ENCODE data around the gene HS3ST4.
"Not testable (repeated sequence)": the region's sequence is repeated elsewhere in the genome, so short reads cannot be mapped to it uniquely, and the experiment has no call there.

Gene HS3ST4

GRCh38 chr16:26012376-26012775 lies 320.6 kb downstream of the HS3ST4 start:
- DNase-seq (ENCODE audit: low read depth) = no peak

- no peak for DNase-seq (ENCODE audit: low read depth)
These were observed 324.0 kb downstream of the HS3ST4 start for GRCh38 chr16:26015776-26016175.

DNA sequence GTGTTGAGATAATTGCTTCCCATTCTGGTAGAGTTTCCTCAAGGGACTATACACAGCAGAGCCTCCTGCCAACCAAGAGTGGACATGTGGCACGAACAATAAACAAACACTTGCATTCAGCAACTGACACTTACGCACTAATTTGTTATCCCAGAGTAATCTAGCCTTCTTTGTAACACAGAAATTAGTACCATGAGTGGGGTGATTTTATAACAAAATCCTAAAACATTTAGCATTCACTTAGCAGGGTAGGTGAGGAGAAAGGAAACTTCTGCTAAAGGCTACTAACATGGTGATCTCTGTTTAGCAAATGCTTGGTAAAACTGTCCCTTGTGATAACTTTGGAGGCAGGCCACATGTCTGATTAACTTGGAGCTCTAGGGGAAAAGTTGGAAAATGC lies 325.2 kb downstream of the HS3ST4 start:
- DNase-seq (ENCODE audit: low read depth) = no peak

DNA sequence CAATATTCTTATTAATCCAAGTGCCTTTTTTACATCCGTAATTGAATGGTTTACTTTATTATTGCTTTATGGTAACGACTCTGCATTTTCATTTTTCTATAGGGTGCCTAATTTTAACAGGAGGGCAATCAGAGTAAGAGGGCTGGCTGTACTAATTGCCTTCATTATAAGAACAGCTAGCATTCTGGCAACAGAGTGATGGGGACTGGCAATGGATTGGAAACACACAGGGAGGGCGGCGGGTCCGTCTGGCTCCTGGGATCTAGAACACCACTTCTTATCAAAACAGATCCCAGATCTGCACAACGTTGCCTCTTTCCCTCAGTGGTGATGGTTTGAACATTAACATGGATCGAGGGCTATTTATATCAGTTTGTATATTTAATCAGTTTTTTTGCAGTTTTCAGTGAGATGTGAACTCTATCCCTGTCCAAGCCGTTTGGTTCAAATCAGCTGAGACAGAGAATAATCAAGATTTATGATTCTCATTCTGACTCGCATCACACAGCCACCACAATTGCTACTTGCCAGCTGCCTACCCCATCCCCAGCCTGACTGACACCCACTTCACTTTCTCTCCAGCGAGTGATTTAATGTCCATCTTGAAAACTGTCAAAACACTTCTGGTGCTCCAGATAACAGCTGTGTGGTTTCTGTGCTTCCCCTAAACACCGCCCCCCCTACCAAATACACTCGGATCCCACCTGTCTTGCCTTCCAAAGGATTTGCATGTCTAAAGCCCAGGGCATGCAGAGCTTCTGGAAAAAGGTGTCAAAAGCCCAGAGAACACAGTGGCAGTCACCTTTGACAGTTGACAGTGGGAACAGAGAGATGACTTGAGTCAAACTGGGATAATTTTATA lies 327.9 kb downstream of the HS3ST4 start:
- DNase-seq (ENCODE audit: low read depth) = no peak

DNA sequence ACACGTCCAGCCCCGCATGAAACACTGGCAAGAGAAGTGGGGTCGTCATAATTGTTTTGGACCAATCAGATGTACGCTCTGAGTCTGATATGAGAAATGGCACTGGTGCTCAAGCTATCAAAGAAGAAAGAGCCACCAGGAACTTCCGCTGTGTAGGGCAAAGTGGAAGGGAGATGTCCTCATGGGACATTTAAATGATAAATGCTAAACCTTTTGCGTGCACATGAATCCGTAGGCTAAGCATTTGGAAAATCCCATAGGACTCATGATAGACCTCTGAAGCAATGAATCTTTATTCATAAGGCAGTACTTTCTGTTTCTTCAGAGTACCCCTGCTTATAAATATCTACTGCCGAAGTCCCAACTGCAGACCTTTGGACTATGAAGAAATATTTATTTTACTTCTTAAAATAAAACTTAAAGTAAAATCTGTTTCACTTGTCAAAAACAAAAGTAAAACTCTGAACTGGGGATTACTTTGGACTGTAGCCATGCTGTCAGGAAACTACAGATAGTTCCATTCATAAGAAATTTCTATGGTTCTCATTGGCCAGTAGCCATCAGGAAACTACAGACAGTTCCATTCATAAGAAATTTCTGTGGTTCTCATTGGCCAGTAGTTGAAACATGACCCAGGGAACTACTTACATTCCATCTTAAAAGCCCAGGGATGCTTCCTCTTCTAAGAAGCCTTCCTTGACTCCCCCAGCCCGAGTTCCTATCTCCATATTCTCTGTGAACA lies 335.1 kb downstream of the HS3ST4 start:
- no peak for DNase-seq (ENCODE audit: low read depth)

- DNase-seq (ENCODE audit: low read depth) = no peak
These were observed 339.5 kb downstream of the HS3ST4 start for GRCh38 chr16:26031286-26031685.

GRCh38 chr16:26032661-26033060 lies 340.9 kb downstream of the HS3ST4 start:
- DNase-seq (ENCODE audit: low read depth) = not testable (repeated sequence)

- no peak for DNase-seq (ENCODE audit: low read depth)
These were observed 350.4 kb downstream of the HS3ST4 start for GRCh38 chr16:26041952-26042668.

DNA sequence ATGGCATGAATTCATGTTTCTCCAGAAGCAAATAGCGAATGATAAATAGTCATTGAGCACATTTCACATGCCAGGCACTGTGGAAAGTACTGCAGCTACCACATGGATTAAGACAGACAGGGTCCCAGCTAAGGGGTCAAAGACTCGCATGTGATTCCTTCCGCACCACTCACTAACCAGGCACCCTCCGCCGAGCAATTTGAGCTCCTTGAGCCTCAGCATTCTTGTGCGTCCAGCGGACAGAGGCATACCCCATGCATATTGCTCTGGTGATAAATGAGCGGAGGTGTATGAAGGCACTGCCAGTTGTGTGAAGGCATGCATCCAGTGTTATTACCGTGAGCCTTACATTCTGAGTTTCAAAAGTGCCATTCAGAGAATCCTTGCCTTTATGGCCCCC lies 358.7 kb downstream of the HS3ST4 start:
- DNase-seq (ENCODE audit: low read depth) = no peak

DNA sequence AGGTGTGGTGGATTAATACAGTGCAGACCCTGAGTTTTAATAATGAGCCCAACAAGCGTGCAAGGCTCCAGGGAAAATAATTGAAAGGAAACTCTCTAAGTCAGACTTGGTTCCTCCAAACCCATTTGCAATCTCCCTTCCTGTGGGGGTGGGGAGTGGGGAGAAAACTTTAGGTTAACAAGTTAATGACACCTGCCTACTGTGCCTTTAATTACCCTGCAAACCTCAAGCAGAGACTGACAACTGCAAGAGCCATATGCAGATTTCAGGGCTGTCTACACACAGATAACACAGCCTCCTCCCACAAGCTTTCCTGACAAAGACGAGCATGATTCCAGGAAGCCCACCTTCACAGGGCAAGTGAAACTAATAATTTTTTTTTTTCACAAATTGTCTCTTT lies 359.3 kb downstream of the HS3ST4 start:
- DNase-seq (ENCODE audit: low read depth) = no peak

- DNase-seq (ENCODE audit: low read depth) = no peak
These were observed 362.1 kb downstream of the HS3ST4 start for GRCh38 chr16:26053889-26054288.

GRCh38 chr16:26058326-26058725 lies 366.6 kb downstream of the HS3ST4 start:
- DNase-seq (ENCODE audit: low read depth) = no peak

DNA sequence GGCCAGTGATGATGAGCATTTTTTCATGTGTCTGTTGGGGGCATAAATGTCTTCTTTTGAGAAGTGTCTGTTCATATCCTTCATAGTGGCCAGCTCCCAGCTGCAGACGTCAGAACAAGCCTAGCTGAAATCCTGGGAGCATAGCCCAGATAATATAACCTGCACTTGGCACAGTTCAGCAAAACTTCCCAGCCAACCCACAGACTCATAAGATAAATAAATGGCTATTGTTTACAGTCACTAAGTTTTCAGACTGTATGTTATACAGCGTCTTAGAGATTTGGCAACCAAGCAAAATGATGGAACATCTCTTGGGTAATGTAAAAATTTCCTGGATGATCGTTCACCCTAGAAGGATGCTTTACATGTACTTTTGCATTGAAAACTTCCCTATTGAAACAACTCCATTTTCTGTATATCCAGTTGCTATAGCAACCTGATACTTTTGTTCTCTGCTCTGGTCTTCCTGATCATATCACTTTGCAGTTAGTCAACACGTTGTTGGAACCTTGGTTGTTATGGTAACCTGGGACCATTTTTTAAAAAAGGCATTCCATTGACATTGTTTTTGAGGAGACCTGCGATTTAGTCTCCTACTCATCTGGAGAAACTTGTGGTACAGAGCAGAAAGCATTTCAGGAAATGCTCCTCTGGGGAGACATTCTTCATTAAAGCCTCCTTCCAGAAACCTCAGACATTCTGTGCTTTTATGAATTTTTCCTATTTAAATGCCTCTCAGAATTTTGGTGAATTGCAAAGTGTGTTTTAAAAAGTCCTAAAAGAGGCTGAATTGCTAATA lies 378.7 kb downstream of the HS3ST4 start:
- DNase-seq (ENCODE audit: low read depth) = no peak

DNA sequence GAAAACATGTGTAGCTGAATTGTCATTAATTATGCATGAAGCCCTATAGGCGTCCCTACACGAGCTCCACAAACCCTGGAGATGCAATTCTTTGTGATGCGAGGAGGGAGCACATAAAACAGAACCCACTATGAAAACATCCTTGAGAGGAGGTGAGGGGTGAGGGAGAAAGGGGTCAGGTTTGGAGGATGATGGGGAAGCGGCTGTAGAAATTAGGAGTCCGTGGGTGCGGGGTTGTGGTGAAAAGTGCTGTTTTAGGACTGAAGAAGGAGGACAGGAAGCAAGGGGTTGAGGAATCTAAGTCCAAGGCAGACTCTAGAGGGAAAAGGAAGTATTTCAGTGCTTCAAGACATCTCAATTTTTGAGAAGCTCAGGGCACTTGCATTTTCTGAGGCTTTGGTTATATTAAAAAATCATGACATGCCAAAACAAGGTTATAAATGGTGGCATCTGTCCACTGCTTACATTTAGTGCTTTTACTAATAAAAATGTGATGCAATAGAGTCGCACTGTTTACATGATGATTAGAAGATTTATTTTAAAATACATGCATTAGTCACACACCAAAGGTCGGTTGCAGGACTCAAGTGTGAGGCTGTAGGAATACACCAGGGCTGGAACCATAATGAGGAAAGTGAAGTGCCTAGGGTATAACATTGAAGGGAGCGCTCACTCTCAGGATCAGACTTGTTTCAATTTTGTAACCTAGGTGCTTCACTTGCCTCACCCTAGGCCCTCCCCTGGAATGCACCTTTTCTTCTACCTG lies 379.5 kb downstream of the HS3ST4 start:
- DNase-seq (ENCODE audit: low read depth) = no peak

DNA sequence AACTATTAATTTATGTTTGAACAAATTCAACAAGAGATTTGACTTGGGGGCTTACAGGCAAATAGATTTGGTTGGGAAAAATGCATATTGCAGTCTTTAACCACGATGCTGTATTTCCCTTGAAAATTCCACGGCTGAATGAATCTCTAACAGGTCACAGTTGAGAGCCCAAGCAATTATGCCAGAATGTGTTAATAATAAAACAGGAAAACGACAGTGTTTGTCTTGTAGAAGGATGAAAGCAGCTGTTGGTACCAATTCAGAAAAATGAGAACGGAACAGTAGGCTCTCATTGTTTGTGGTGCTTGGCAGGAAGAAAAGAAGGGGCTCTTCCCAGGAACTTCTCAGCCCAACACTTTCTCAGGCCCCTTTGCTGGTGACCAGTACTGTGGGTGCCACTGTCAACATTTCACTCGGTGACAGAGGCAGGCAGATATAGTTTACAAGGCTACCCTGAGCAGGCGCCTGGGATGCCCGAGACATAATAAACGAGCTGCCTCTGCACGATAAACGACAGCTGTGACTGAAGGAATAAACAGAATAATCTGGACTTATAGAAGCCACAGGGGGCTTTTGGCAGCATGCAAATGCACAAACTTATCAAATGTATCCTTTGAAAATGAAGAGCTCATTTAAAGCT lies 387.1 kb downstream of the HS3ST4 start:
- no peak for DNase-seq (ENCODE audit: low read depth)

DNA sequence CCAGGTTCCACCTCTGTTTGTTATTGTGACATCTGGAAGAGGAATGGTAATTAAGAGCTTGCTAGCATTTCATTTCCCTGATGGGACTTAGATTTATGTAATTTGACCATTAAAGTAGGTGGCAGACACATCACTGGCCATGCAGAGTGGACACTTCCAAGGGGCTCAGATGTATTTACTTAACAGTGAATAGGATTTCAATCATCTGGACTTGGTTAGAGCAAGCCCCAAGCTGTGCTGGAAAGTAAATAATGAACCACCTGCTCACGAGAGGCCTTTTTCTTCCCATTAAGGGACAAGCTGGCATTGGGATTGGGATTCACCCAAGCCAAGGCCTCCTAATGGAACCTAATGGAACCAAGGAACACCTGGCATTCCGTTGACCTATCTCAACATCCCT lies 395.3 kb downstream of the HS3ST4 start:
- no peak for DNase-seq (ENCODE audit: low read depth)

DNA sequence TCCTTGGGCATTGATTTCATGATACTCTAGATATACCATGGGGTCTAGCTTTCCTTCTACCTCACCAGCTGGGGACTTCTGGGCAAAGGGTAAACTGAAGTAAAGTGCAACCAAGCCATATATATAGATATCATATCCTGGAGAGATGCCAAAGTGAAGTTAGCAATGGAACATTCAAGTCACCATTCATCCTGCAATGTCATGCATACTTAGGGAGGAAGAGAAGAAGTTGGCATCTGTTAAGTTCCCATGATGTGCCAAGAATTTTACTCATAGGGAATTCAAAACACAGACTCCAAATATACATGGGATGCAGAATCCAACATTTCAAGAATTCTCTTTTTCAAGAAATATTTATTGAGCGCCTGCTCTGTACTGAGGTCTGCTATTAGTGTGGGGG lies 399.8 kb downstream of the HS3ST4 start:
- DNase-seq (ENCODE audit: low read depth) = no peak

DNA sequence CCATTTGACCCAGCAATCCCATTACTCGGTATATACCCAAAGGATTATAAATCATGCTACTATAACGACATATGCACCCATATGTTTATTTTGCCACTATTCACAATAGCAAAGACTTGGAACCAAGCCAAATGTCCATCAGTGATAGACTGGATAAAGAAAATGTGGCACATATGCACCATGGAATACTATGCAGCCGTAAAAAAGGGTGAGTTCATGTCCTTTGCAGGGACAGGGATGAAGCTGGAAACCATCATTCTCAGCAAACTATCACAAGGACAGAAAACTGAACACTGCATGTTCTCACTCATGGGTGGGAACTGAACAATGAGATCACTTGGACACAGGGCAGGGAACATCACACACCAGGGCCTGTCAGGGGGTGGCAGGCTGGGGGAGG lies 406.4 kb downstream of the HS3ST4 start:
- DNase-seq (ENCODE audit: low read depth) = not testable (repeated sequence)

DNA sequence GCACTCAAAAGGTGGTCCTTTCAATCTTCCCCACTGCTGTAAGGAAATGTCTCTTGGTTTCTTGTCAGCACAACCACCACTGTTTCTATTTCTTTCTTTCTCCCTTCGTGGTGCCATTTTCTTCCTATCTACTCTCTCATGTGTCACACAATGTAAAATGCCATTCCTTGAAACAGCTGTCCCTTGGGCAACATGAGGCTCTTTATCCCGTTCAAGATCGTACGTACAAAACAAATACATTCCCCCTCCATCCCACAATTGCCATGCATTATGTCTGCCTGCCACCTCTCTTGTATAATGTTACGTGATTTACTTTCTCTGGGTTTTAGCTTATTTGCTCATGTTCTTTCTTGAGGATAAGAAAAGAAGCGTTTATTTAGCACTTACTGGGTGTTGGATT lies 410.6 kb downstream of the HS3ST4 start:
- DNase-seq (ENCODE audit: low read depth) = no peak

DNA sequence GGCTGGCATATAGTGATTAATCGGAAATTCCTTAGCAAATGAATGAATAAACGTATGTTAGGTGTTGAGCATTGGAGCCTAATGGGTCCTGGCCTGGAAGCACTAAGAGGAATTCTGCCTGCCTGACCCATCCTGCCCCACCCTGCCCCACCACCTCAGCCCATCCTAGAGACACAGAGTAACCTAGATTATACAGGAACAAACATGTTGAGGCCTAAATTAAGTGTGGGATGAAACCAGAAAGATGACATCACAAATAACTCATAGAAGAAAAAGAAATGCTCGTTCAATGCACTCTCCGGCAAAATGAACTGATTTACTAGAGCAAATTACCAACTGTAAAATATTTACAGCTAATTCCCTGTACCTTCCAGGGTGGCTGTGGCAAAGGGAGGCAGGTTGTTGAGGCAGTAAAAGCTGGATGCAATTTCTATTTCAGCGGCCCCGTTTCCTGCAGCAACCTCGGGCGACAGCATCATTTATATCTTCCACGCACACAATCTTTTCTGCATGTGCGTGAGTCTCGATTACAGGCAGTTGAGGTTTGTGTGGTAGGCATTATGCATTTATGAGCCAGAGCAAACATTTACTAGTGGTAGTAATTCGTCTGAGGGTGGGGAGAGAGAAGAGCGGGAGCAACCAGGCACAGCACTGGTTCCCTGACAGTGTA lies 417.2 kb downstream of the HS3ST4 start:
- no peak for DNase-seq (ENCODE audit: low read depth)

All from fibroblast of the conjunctiva (primary cell).